HepG2 (cell line): ENCODE data around the gene DUS1L. TPM values are rescaled to one million over a fixed set of nuclear protein-coding genes. Genes with fewer than 3 reads are reported as not detected.
A peak's percentile ranks its signal among the peaks of the same experiment; 100 is the strongest.

ENCODE experiments used
- AHR ChIP-seq: IDR thresholded peaks from 2 replicates; pipeline ENCODE4 v1.6.1; 2018; ENCODE audit warnings: missing genetic modification reagents, missing compliant biosample characterization
- BHLHE40 ChIP-seq: IDR thresholded peaks from 2 replicates; pipeline ENCODE4 v1.6.1; 2011; ENCODE audit warnings: low read length, improper control_type of control experiment
- CCDC6 ChIP-seq: sonication (generic); formaldehyde crosslinking; IDR thresholded peaks from 2 replicates; pipeline ENCODE4 v1.8.1; 2022; ENCODE audit warnings: mild to moderate bottlenecking, missing genetic modification reagents, moderate library complexity
- DR1 ChIP-seq: sonication (generic); formaldehyde crosslinking; IDR thresholded peaks from 2 replicates; pipeline ENCODE4 v1.8.0; 2021; ENCODE audit warnings: mild to moderate bottlenecking, missing genetic modification reagents, inconsistent platforms
- ETV5 ChIP-seq: IDR thresholded peaks from 2 replicates; pipeline ENCODE4 v1.6.1; 2018; ENCODE audit warnings: missing biosample characterization, missing genetic modification reagents, inconsistent platforms, borderline replicate concordance
- HOXD1 ChIP-seq: sonication (generic); formaldehyde crosslinking; IDR thresholded peaks from 2 replicates; pipeline ENCODE4 v1.5.0; 2020; ENCODE audit warnings: missing genetic modification reagents
- ISX ChIP-seq: sonication (generic); formaldehyde crosslinking; conservative IDR thresholded peaks from 2 replicates; pipeline ENCODE4 v1.5.0; 2020; ENCODE audit warnings: missing genetic modification reagents
- JDP2 ChIP-seq: sonication (generic); formaldehyde crosslinking; IDR thresholded peaks from 2 replicates; pipeline ENCODE4 v1.8.1; 2022; ENCODE audit warnings: missing genetic modification reagents, borderline replicate concordance
- NFE2 ChIP-seq: sonication (generic); formaldehyde crosslinking; IDR thresholded peaks from 2 replicates; pipeline ENCODE4 v1.4.0; 2020; ENCODE audit warnings: missing genetic modification reagents
- PRPF4 ChIP-seq: fragments of 200-400 bp; formaldehyde crosslinking; IDR thresholded peaks from 2 replicates; pipeline ENCODE4 v1.6.1; 2016; ENCODE audit warnings: low read length, low read depth; ENCODE audit not compliant: poor library complexity, severe bottlenecking
- RFXAP ChIP-seq: sonication (generic); formaldehyde crosslinking; IDR thresholded peaks from 2 replicates; pipeline ENCODE4 v1.4.0; 2020; ENCODE audit warnings: missing genetic modification reagents, borderline replicate concordance
- SALL1 ChIP-seq: sonication (generic); formaldehyde crosslinking; IDR thresholded peaks from 2 replicates; pipeline ENCODE4 v1.8.0; 2022; ENCODE audit warnings: mild to moderate bottlenecking, missing genetic modification reagents
- SMAD1 ChIP-seq: sonication (generic); formaldehyde crosslinking; IDR thresholded peaks from 2 replicates; pipeline ENCODE4 v1.4.0; 2020; ENCODE audit warnings: missing genetic modification reagents, low read depth, mild to moderate bottlenecking, borderline replicate concordance
- STAT5B ChIP-seq: sonication (generic); formaldehyde crosslinking; IDR thresholded peaks from 2 replicates; pipeline ENCODE4 v1.4.0; 2020; ENCODE audit warnings: missing genetic modification reagents
- ZFP41 ChIP-seq: sonication (generic); formaldehyde crosslinking; IDR thresholded peaks from 2 replicates; pipeline ENCODE4 v1.4.0; 2020; ENCODE audit warnings: mild to moderate bottlenecking, missing genetic modification reagents, borderline replicate concordance
- ZNF20 ChIP-seq: sonication (generic); formaldehyde crosslinking; IDR thresholded peaks from 2 replicates; pipeline ENCODE4 v1.4.0; 2020; ENCODE audit warnings: mild to moderate bottlenecking, moderate library complexity, missing genetic modification reagents
- ZNF251 ChIP-seq: sonication (generic); formaldehyde crosslinking; IDR thresholded peaks from 2 replicates; pipeline ENCODE4 v1.9.0; 2021; ENCODE audit warnings: mild to moderate bottlenecking, missing genetic modification reagents
- ZNF383 ChIP-seq: sonication (generic); formaldehyde crosslinking; IDR thresholded peaks from 2 replicates; pipeline ENCODE4 v1.4.0; 2020; ENCODE audit warnings: missing genetic modification reagents, mild to moderate bottlenecking, borderline replicate concordance
- ZNF558 ChIP-seq: sonication (generic); formaldehyde crosslinking; IDR thresholded peaks from 2 replicates; pipeline ENCODE4 v1.9.0; 2022; ENCODE audit warnings: mild to moderate bottlenecking, missing genetic modification reagents, borderline replicate concordance
- ZNF644 ChIP-seq: IDR thresholded peaks from 2 replicates; pipeline ENCODE4 v1.6.1; 2016; ENCODE audit warnings: low read depth
- ZSCAN12 ChIP-seq: sonication (generic); formaldehyde crosslinking; IDR thresholded peaks from 2 replicates; pipeline ENCODE4 v1.9.0; 2021; ENCODE audit warnings: mild to moderate bottlenecking, missing genetic modification reagents
- ZSCAN25 ChIP-seq: sonication (generic); formaldehyde crosslinking; IDR thresholded peaks from 2 replicates; pipeline ENCODE4 v1.8.0; 2022; ENCODE audit warnings: mild to moderate bottlenecking, missing genetic modification reagents
- polyA plus RNA-seq, 8 experiments: library from polyadenylated mRNA; depleted of rRNA in 3 of 8; stranded (reverse) in 7 of 8; unstranded in 1 of 8; fragments of >200 nt; fragmentation: Illumina TruSeq in 4 of 8; extraction: Trizol in 4 of 8; gene quantifications; 2 replicates each; pipeline versions ENCODE4 v1.2.1 to v1.2.3, GENCODE V29; 2011 to 2016; ENCODE audit warnings: low read depth in 4 of 8, missing spikeins in 1 of 8, mixed read lengths in 1 of 8; ENCODE audit not compliant: insufficient read depth in 1 of 8
- total RNA-seq, 5 experiments: library from RNA; depleted of rRNA; stranded (reverse); fragments of >200 nt; fragmentation: Illumina TruSeq; extraction: Trizol; gene quantifications; 2 replicates each; pipeline ENCODE4 v1.2.3, GENCODE V29; 2016; ENCODE audit warnings: low read depth in 1 of 5
- TF ChIP-seq, protein P1 (sequence below): sonication (generic); formaldehyde crosslinking; IDR thresholded peaks from 2 replicates; pipeline ENCODE4 v1.5.0; 2020; ENCODE audit warnings: mild to moderate bottlenecking, missing genetic modification reagents
- TF ChIP-seq, protein P2 (sequence below): sonication (generic); formaldehyde crosslinking; IDR thresholded peaks from 2 replicates; pipeline ENCODE4 v1.4.0; 2020; ENCODE audit warnings: missing genetic modification reagents
- TF ChIP-seq, protein P3 (sequence below): sonication (generic); formaldehyde crosslinking; IDR thresholded peaks from 2 replicates; pipeline ENCODE4 v1.4.0; 2020; ENCODE audit warnings: missing genetic modification reagents

DUS1L gene
- total and polyA plus RNA-seq, 2 of the 13 experiments (the other 11 are each of a cell fraction or from before 2014, with no cell fraction given): 81.0 to 109 TPM

DNA sequence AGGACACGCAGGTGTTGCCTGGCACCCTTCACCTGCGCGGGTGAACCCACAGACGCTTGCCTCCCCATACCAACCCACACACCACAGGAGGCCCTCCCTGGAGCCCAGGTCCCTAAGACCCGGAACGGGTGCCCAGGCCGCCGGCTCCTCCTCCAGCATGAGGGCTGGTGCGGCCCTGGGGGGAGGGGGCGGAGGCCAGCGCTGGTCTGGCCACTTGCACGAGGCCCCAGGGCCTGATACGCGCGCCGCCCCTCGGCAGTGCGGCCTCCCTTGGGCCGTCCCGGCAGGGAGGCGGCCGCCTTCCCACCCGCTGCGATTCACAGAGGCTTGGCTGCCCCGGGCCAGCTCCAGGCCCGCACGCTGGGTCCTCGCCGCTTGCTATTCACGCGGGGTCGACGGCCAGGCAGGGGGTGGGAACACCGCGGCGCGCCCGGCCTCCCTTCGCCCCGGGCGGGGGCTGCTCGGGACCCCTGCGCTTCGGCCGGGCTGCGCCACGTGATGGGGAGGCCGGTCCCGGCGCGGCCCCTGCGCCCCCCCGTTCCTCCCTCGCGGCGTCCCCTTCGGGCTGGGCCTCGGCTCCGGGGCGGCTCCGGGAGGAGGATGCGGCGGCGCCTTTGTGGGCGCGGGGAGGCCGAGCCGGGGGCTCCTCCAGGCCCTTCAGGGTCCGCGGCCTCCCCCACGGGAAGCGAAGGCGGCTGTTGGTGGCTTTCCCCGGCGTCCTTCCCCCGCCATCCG lies 31.7 kb upstream of the DUS1L start (continued):
- TF ChIP-seq ZNF558 (CRISPR knock-in tag): no peak; the same call in 1 of the 2 replicates
- no peak; the same call in 1 of the 2 replicates for TF ChIP-seq ZSCAN12 (CRISPR knock-in tag)
- TF ChIP-seq CCDC6: no peak; the same call in 1 of the 2 replicates
- TF ChIP-seq, protein P1, sequence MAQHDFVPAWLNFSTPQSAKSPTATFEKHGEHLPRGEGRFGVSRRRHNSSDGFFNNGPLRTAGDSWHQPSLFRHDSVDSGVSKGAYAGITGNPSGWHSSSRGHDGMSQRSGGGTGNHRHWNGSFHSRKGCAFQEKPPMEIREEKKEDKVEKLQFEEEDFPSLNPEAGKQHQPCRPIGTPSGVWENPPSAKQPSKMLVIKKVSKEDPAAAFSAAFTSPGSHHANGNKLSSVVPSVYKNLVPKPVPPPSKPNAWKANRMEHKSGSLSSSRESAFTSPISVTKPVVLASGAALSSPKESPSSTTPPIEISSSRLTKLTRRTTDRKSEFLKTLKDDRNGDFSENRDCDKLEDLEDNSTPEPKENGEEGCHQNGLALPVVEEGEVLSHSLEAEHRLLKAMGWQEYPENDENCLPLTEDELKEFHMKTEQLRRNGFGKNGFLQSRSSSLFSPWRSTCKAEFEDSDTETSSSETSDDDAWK: no peak
- TF ChIP-seq ETV5 (CRISPR knock-in tag): no peak; the same call in 1 of the 2 replicates
- TF ChIP-seq ZNF251: no peak
- TF ChIP-seq ZNF383 (CRISPR knock-in tag): no peak
- no peak; the same call in 1 of the 2 replicates for TF ChIP-seq SMAD1 (CRISPR knock-in tag)
- no peak for TF ChIP-seq AHR (CRISPR knock-in tag)
- TF ChIP-seq ISX (CRISPR knock-in tag): no peak
- TF ChIP-seq, protein P2, sequence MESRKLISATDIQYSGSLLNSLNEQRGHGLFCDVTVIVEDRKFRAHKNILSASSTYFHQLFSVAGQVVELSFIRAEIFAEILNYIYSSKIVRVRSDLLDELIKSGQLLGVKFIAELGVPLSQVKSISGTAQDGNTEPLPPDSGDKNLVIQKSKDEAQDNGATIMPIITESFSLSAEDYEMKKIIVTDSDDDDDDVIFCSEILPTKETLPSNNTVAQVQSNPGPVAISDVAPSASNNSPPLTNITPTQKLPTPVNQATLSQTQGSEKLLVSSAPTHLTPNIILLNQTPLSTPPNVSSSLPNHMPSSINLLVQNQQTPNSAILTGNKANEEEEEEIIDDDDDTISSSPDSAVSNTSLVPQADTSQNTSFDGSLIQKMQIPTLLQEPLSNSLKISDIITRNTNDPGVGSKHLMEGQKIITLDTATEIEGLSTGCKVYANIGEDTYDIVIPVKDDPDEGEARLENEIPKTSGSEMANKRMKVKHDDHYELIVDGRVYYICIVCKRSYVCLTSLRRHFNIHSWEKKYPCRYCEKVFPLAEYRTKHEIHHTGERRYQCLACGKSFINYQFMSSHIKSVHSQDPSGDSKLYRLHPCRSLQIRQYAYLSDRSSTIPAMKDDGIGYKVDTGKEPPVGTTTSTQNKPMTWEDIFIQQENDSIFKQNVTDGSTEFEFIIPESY: no peak
- no peak; the same call in 1 of the 2 replicates for TF ChIP-seq SALL1 (CRISPR knock-in tag)
- TF ChIP-seq ZFP41 (CRISPR knock-in tag): no peak
- TF ChIP-seq PRPF4: no peak
- TF ChIP-seq ZNF644 (CRISPR knock-in tag): no peak
- TF ChIP-seq STAT5B (CRISPR knock-in tag): no peak
- 0 out of 2 replicates have a peak, but pooled peaks have one; percentile 7 for TF ChIP-seq ZSCAN25 (CRISPR knock-in tag)
- no peak for TF ChIP-seq JDP2 (CRISPR knock-in tag)
- 0 out of 2 replicates have a peak, but pooled peaks have one; percentile 39 for TF ChIP-seq HOXD1 (CRISPR knock-in tag)
- no peak for TF ChIP-seq BHLHE40
- TF ChIP-seq, protein P3, sequence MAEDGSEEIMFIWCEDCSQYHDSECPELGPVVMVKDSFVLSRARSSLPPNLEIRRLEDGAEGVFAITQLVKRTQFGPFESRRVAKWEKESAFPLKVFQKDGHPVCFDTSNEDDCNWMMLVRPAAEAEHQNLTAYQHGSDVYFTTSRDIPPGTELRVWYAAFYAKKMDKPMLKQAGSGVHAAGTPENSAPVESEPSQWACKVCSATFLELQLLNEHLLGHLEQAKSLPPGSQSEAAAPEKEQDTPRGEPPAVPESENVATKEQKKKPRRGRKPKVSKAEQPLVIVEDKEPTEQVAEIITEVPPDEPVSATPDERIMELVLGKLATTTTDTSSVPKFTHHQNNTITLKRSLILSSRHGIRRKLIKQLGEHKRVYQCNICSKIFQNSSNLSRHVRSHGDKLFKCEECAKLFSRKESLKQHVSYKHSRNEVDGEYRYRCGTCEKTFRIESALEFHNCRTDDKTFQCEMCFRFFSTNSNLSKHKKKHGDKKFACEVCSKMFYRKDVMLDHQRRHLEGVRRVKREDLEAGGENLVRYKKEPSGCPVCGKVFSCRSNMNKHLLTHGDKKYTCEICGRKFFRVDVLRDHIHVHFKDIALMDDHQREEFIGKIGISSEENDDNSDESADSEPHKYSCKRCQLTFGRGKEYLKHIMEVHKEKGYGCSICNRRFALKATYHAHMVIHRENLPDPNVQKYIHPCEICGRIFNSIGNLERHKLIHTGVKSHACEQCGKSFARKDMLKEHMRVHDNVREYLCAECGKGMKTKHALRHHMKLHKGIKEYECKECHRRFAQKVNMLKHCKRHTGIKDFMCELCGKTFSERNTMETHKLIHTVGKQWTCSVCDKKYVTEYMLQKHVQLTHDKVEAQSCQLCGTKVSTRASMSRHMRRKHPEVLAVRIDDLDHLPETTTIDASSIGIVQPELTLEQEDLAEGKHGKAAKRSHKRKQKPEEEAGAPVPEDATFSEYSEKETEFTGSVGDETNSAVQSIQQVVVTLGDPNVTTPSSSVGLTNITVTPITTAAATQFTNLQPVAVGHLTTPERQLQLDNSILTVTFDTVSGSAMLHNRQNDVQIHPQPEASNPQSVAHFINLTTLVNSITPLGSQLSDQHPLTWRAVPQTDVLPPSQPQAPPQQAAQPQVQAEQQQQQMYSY: no peak
- no peak for TF ChIP-seq DR1
- no peak for TF ChIP-seq RFXAP (CRISPR knock-in tag)
- TF ChIP-seq ZNF20 (CRISPR knock-in tag): no peak
- no peak for TF ChIP-seq NFE2 (CRISPR knock-in tag)
